Lower lobe of right lung (tissue), 2 donors: ENCODE data around the gene ARHGAP4. TPM values are rescaled to one million over a fixed set of nuclear protein-coding genes. Genes with fewer than 3 reads are reported as not detected.

Experiments used
- ATAC-seq, 2 donors: fragments of 200-7000 bp; cut with Tn5 transposase; one replicate each; pipeline ENCODE4 v1.9.1; 2020 to 2022; ENCODE audit warnings: mild to moderate bottlenecking in 2 of 2, moderate library complexity in 2 of 2
- DNase-seq: peaks from one replicate; pipeline ENCODE4 v3.0.0-alpha.2; 2020
- H3K27ac ChIP-seq: fragments of 200-600 bp; one replicate; pipeline ENCODE4 v1.8.0; 2022
- H3K27me3 ChIP-seq: fragments of 200-600 bp; one replicate; pipeline ENCODE4 v1.8.0; 2022; ENCODE audit warnings: low read depth
- H3K36me3 ChIP-seq: fragments of 200-600 bp; one replicate; pipeline ENCODE4 v1.8.0; 2022; ENCODE audit warnings: mild to moderate bottlenecking
- H3K4me1 ChIP-seq: fragments of 200-600 bp; one replicate; pipeline ENCODE4 v1.8.0; 2022
- H3K4me3 ChIP-seq: fragments of 200-600 bp; one replicate; pipeline ENCODE4 v1.8.0; 2022; ENCODE audit warnings: mild to moderate bottlenecking
- H3K9me3 ChIP-seq: fragments of 200-600 bp; one replicate; pipeline ENCODE4 v1.8.0; 2022
- CTCF ChIP-seq: fragments of 200-600 bp; IDR thresholded peaks from one replicate; pipeline ENCODE4 v1.8.0; 2022; ENCODE audit warnings: antibody characterized with exemption, mild to moderate bottlenecking
- intact Hi-C: fragments of 100-400 bp; cut with DNase I; formaldehyde crosslinking; loops from one replicate; pipeline ENCODE4 v1.11.0; 2022
- total RNA-seq: library from RNA; stranded (reverse); fragmentation: NEBNext Ultra II Directional; extraction: Animal tissue kit (Norgen Biotek cat#: 25700); gene quantifications from one replicate; pipeline ENCODE4 v1.2.1, GENCODE V29; 2021
- donor health status: DM: no; HTN: yes; CAD: no; lungs with severe emphysema.

ARHGAP4 gene
- total RNA-seq, 1 donor from 2014 or later, result 70.7 TPM

GRCh38 chrX:153934762-153935325 is 8.8 kb upstream of the ARHGAP4 start, which contains the start of gene NAA10:
NAA10 (minus strand) TSS chrX:153935037; CDS start chrX:153934904, 133 bp downstream.
- H3K27me3 ChIP-seq, result no peaks in the 10 kb centered on the region
- no peak for TF ChIP-seq CTCF
- H3K4me3 ChIP-seq, result peak within 1 kb of the TSS; percentile 71
- H3K4me1 ChIP-seq, result peaks cover 11% of the 10 kb centered on the region
- H3K27ac ChIP-seq, result peak within 1 kb of the TSS; percentile 60
- DNase-seq, result peak; percentile 80
- no peaks in the 10 kb centered on the region for H3K9me3 ChIP-seq
- intact Hi-C loops, result no loop called here
- H3K36me3 ChIP-seq, result peaks cover 31% of the 10 kb centered on the region
- ATAC-seq, result peak; percentile 97 to 98

- peak; percentile 5 to 18 for ATAC-seq
- Histone ChIP-seq H3K9me3 (no peaks in the 10 kb centered on the region), H3K27me3 (no peaks in the 10 kb centered on the region), H3K27ac (peak overlapping the region; percentile 60), H3K36me3 (peaks cover 34% of the 10 kb centered on the region), H3K4me3 (peak overlapping the region; percentile 71), H3K4me1 (peaks cover 15% of the 10 kb centered on the region)
- TF ChIP-seq CTCF, result no peak
- intact Hi-C loops, result no loop called here
- no peak for DNase-seq
These were observed 8.2 kb upstream of the ARHGAP4 start for GRCh38 chrX:153934148-153934761.

GRCh38 chrX:153933748-153934147 is 7.7 kb upstream of the ARHGAP4 start:
- intact Hi-C loops, result no loop called here
- peaks cover 34% of the 10 kb centered on the region for H3K36me3 ChIP-seq
- H3K4me1 ChIP-seq, result peaks cover 20% of the 10 kb centered on the region
- no peaks in the 10 kb centered on the region for H3K27me3 ChIP-seq
- no peak for ATAC-seq
- DNase-seq, result no peak
- H3K27ac ChIP-seq, result peak overlapping the region; percentile 60
- peak overlapping the region; percentile 71 for H3K4me3 ChIP-seq
- TF ChIP-seq CTCF, result no peak
- no peaks in the 10 kb centered on the region for H3K9me3 ChIP-seq

- intact Hi-C loops, result no loop called here
These were observed 6.3 kb upstream of the ARHGAP4 start for GRCh38 chrX:153932220-153932915.

GRCh38 chrX:153931748-153932147 is 5.7 kb upstream of the ARHGAP4 start:
- H3K27ac ChIP-seq, result no peak overlapping the region
- no peak for TF ChIP-seq CTCF
- intact Hi-C loops, result no loop called here
- no peak overlapping the region for H3K4me3 ChIP-seq
- H3K27me3 ChIP-seq, result no peaks in the 10 kb centered on the region
- H3K9me3 ChIP-seq, result no peaks in the 10 kb centered on the region
- H3K36me3 ChIP-seq, result peaks cover 34% of the 10 kb centered on the region
- ATAC-seq, result no peak
- no peak for DNase-seq
- peaks cover 26% of the 10 kb centered on the region for H3K4me1 ChIP-seq

More at GRCh38 chrX:153932220-153932915, 6.3 kb upstream of the ARHGAP4 start:
- Histone ChIP-seq H3K36me3 (peaks cover 34% of the 10 kb centered on the region), H3K27me3 (no peaks in the 10 kb centered on the region), H3K9me3 (no peaks in the 10 kb centered on the region), H3K27ac (no peak overlapping the region), H3K4me3 (no peak overlapping the region), H3K4me1 (peaks cover 22% of the 10 kb centered on the region)
- TF ChIP-seq CTCF, result no peak
- DNase-seq, result no peak
- no peak for ATAC-seq
